H9 (cell line): Measurements from ENCODE around the gene TEX19. TPM values are rescaled to one million over a fixed set of nuclear protein-coding genes. Genes with fewer than 3 reads are reported as not detected.

Experiments used
- DNase-seq: peaks from one replicate; pipeline ENCODE4 v3.0.0-alpha.2; 2017
- H2AFZ ChIP-seq: one replicate; pipeline ENCODE4 v1.6.1; 2013; ENCODE audit warnings: mild to moderate bottlenecking, low read length, control low read depth, moderate library complexity
- H2AK5ac ChIP-seq: 2 replicates; pipeline ENCODE4 v1.6.1; 2013; ENCODE audit warnings: low read length, control low read depth, mixed read lengths; ENCODE audit not compliant: insufficient read length
- H2BK120ac ChIP-seq: one replicate; pipeline ENCODE4 v1.6.1; 2013; ENCODE audit warnings: low read depth, mild to moderate bottlenecking, low read length, control low read depth, inconsistent platforms; ENCODE audit not compliant: poor library complexity, severe bottlenecking
- H2BK12ac ChIP-seq: 2 replicates; pipeline ENCODE4 v1.6.1; 2013; ENCODE audit warnings: low read length, control low read depth, mixed read lengths, low read depth; ENCODE audit not compliant: insufficient read length
- H2BK15ac ChIP-seq: 2 replicates; pipeline ENCODE4 v1.6.1; 2013; ENCODE audit warnings: low read depth, low read length, control low read depth
- H2BK20ac ChIP-seq: one replicate; pipeline ENCODE4 v1.6.1; 2013; ENCODE audit warnings: low read depth, mild to moderate bottlenecking, low read length, control low read depth, inconsistent platforms; ENCODE audit not compliant: poor library complexity, severe bottlenecking
- H2BK5ac ChIP-seq: 2 replicates; pipeline ENCODE4 v1.6.1; 2013; ENCODE audit warnings: low read length, control low read depth, mixed read lengths; ENCODE audit not compliant: insufficient read length
- H3K14ac ChIP-seq: 2 replicates; pipeline ENCODE4 v1.6.1; 2013; ENCODE audit warnings: low read length, control low read depth; ENCODE audit not compliant: insufficient read depth
- H3K18ac ChIP-seq: 2 replicates; pipeline ENCODE4 v1.6.1; 2013; ENCODE audit warnings: low read depth, mild to moderate bottlenecking, mixed read lengths, low read length, control low read depth; ENCODE audit not compliant: insufficient read length
- H3K23ac ChIP-seq: 2 replicates; pipeline ENCODE4 v1.6.1; 2013; ENCODE audit warnings: low read length, control low read depth, mixed read lengths, low read depth; ENCODE audit not compliant: insufficient read length
- H3K23me2 ChIP-seq: 2 replicates; pipeline ENCODE4 v1.6.1; 2013; ENCODE audit warnings: low read depth, mild to moderate bottlenecking, mixed read lengths, low read length, control low read depth; ENCODE audit not compliant: insufficient read length, poor library complexity, severe bottlenecking
- H3K27ac ChIP-seq: 2 replicates; pipeline ENCODE4 v1.5.1; 2013; ENCODE audit warnings: low read length, control low read depth, mixed read lengths, low read depth; ENCODE audit not compliant: insufficient read length
- H3K27me3 ChIP-seq: 2 replicates; pipeline ENCODE4 v1.6.1; 2013; ENCODE audit warnings: low read length, control low read depth, inconsistent platforms; ENCODE audit not compliant: insufficient read depth
- H3K4ac ChIP-seq: 2 replicates; pipeline ENCODE4 v1.6.1; 2013; ENCODE audit warnings: low read depth, mild to moderate bottlenecking, control low read depth, inconsistent platforms, low read length, moderate library complexity
- H3K4me1 ChIP-seq: 2 replicates; pipeline ENCODE4 v1.6.1; 2013; ENCODE audit warnings: low read length, control low read depth, inconsistent platforms; ENCODE audit not compliant: insufficient read depth
- H3K4me2 ChIP-seq: 2 replicates; pipeline ENCODE4 v1.6.1; 2013; ENCODE audit warnings: low read length, control low read depth, mixed read lengths; ENCODE audit not compliant: insufficient read length, insufficient read depth
- H3K56ac ChIP-seq: 2 replicates; pipeline ENCODE4 v1.6.1; 2013; ENCODE audit warnings: low read depth, mild to moderate bottlenecking, mixed read lengths, low read length, control low read depth; ENCODE audit not compliant: insufficient read length
- H3K79me1 ChIP-seq: 2 replicates; pipeline ENCODE4 v1.6.1; 2013; ENCODE audit warnings: low read depth, mild to moderate bottlenecking, moderate library complexity, low read length, control low read depth, inconsistent platforms; ENCODE audit not compliant: insufficient read depth, poor library complexity, severe bottlenecking
- H3K79me2 ChIP-seq: 2 replicates; pipeline ENCODE4 v1.6.1; 2013; ENCODE audit warnings: low read length, control low read depth, inconsistent platforms; ENCODE audit not compliant: insufficient read depth
- H3K9ac ChIP-seq: 2 replicates; pipeline ENCODE4 v1.6.1; 2013; ENCODE audit warnings: low read length, control low read depth, mixed read lengths; ENCODE audit not compliant: insufficient read length; ENCODE audit errors: extremely low read depth
- H3K9me3 ChIP-seq: one replicate; pipeline ENCODE4 v1.6.1; 2013; ENCODE audit warnings: low read depth, low read length, inconsistent platforms; ENCODE audit not compliant: control insufficient read depth
- H3T11ph ChIP-seq: one replicate; pipeline ENCODE4 v1.6.1; 2013; ENCODE audit warnings: mild to moderate bottlenecking, low read length, control low read depth, inconsistent platforms
- H4K20me1 ChIP-seq: one replicate; pipeline ENCODE4 v1.6.1; 2013; ENCODE audit not compliant: control insufficient read depth, insufficient read length, insufficient read depth
- H4K5ac ChIP-seq: 2 replicates; pipeline ENCODE4 v1.6.1; 2013; ENCODE audit warnings: low read depth, mild to moderate bottlenecking, mixed read lengths, low read length, control low read depth; ENCODE audit not compliant: insufficient read length
- H4K8ac ChIP-seq: replicated peaks from 2 replicates; pipeline ENCODE4 v1.6.1; 2013; ENCODE audit warnings: low read length, control low read depth, mixed read lengths, low read depth; ENCODE audit not compliant: insufficient read length
- H4K91ac ChIP-seq: 2 replicates; pipeline ENCODE4 v1.6.1; 2013; ENCODE audit warnings: low read depth, mild to moderate bottlenecking, moderate library complexity, mixed read lengths, low read length, control low read depth; ENCODE audit not compliant: insufficient read length
- H3K27ac Mint-ChIP-seq, 3 experiments: 2 replicates in 2 of 3; 3 replicates in 1 of 3; pipeline ENCODE4 v1.8.0; 2020 to 2021; ENCODE audit warnings: mixed read lengths in 3 of 3, mild to moderate bottlenecking in 1 of 3, moderate library complexity in 1 of 3
- H3K27me3 Mint-ChIP-seq: 2 replicates; pipeline ENCODE4 v1.8.0; 2021; ENCODE audit warnings: low read depth, mild to moderate bottlenecking, moderate library complexity, mixed read lengths
- H3K36me3 Mint-ChIP-seq, 3 experiments: 2 replicates in 2 of 3; 3 replicates in 1 of 3; pipeline ENCODE4 v1.8.0; 2020 to 2021; ENCODE audit warnings: low read depth in 3 of 3, mixed read lengths in 3 of 3; ENCODE audit not compliant: insufficient read depth in 1 of 3
- H3K4me1 Mint-ChIP-seq, 2 experiments: 2 replicates each; pipeline ENCODE4 v1.8.0; 2020; ENCODE audit warnings: mixed read lengths in 2 of 2
- H3K4me3 Mint-ChIP-seq, 2 experiments: 2 replicates in 1 of 2; 3 replicates in 1 of 2; pipeline ENCODE4 v1.8.0; 2020 to 2021; ENCODE audit warnings: mild to moderate bottlenecking in 2 of 2, mixed read lengths in 2 of 2, moderate library complexity in 1 of 2
- H3K9me3 Mint-ChIP-seq, 2 experiments: 2 replicates in 1 of 2; 3 replicates in 1 of 2; pipeline ENCODE4 v1.8.0; 2020; ENCODE audit warnings: mild to moderate bottlenecking in 2 of 2, mixed read lengths in 2 of 2, moderate library complexity in 1 of 2
- WGBS: extraction: QIAGEN DNeasy Blood & Tissue Kit; methylation state at CpG from one replicate; pipeline ENCODE4 v1.1.7; 2013; ENCODE audit warnings: missing lambda C conversion rate, low lambda C conversion rate, mixed read lengths; ENCODE audit not compliant: insufficient read length; ENCODE audit errors: extremely low coverage; 5-methylcytosine and 5-hydroxymethylcytosine counted together
- total RNA-seq: library from RNA; stranded (reverse); gene quantifications from 2 replicates; pipeline ENCODE4 v1.2.1, GENCODE V29; 2021
- TF ChIP-seq, protein P1 (sequence below): fragments of 200-600 bp; sonication (generic); conservative IDR thresholded peaks from 3 replicates; pipeline ENCODE4 v1.8.0; 2021; ENCODE audit warnings: antibody characterized with exemption, mild to moderate bottlenecking

Gene TEX19
- total RNA-seq, 1 experiment from 2014 or later: 1.4 TPM

DNA sequence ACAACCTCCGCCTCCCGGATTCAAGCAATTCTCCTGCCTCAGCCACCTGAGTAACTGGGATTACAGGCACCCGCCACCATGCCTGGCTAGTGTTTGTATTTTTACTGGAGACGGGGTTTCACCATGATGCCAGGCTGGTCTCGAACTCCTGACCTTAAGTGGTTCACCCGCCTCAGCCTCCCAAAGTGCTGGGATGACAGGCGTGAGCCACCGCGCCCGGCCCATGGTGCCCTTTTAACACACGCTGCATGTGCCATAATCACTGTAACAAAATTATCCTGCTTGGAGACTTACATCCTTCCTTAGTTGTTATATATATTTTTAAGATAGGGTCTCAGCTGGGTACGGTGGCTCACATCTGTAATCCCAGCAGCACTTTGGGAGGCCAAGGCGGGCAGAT is 47.1 kb upstream of the TEX19 start:
- peaks cover 40% of the 10 kb centered on the region for H3K27me3 Mint-ChIP-seq
- WGBS: no CpG with 5 or more reads among the region's 13 CpGs
- H4K5ac ChIP-seq: no peak overlapping the region
- H3K4me1 ChIP-seq: no peaks in the 10 kb centered on the region
- H3K27ac Mint-ChIP-seq: no peak overlapping the region
- no peak overlapping the region for H2AFZ ChIP-seq
- H2AK5ac ChIP-seq: no peak overlapping the region
- H3K4me3 Mint-ChIP-seq: no peak overlapping the region
- no peak overlapping the region for H3K14ac ChIP-seq
- peaks cover 6% of the 10 kb centered on the region for H3K23me2 ChIP-seq
- H3K79me2 ChIP-seq: no peaks in the 10 kb centered on the region
- no peak overlapping the region for H3K56ac ChIP-seq
- H3K9me3 ChIP-seq: no peaks in the 10 kb centered on the region
- no peak overlapping the region for H4K8ac ChIP-seq
- H3T11ph ChIP-seq: no peak overlapping the region
- H2BK5ac ChIP-seq: no peak overlapping the region
- H4K20me1 ChIP-seq: no peaks in the 10 kb centered on the region
- no peaks in the 10 kb centered on the region for H3K27me3 ChIP-seq
- peaks cover 5 to 17% of the 10 kb centered on the region in 2 experiments; a peak in 3 of 4 replicates for H3K4me1 Mint-ChIP-seq
- no peak overlapping the region for H3K23ac ChIP-seq
- no peaks in the 10 kb centered on the region for H3K36me3 Mint-ChIP-seq
- no peaks in the 10 kb centered on the region for H3K79me1 ChIP-seq
- no peak overlapping the region for H2BK15ac ChIP-seq
- no peak overlapping the region for H3K27ac ChIP-seq
- no peak overlapping the region for H3K9ac ChIP-seq
- H3K9me3 Mint-ChIP-seq: no peaks in the 10 kb centered on the region; a peak in 2 of 5 replicates
- no peak overlapping the region for H3K4me2 ChIP-seq
- no peak for DNase-seq
- no peak overlapping the region for H2BK12ac ChIP-seq
- no peak overlapping the region for H4K91ac ChIP-seq
- H2BK120ac ChIP-seq: no peak overlapping the region
- H2BK20ac ChIP-seq: no peak overlapping the region
- TF ChIP-seq, protein P1, sequence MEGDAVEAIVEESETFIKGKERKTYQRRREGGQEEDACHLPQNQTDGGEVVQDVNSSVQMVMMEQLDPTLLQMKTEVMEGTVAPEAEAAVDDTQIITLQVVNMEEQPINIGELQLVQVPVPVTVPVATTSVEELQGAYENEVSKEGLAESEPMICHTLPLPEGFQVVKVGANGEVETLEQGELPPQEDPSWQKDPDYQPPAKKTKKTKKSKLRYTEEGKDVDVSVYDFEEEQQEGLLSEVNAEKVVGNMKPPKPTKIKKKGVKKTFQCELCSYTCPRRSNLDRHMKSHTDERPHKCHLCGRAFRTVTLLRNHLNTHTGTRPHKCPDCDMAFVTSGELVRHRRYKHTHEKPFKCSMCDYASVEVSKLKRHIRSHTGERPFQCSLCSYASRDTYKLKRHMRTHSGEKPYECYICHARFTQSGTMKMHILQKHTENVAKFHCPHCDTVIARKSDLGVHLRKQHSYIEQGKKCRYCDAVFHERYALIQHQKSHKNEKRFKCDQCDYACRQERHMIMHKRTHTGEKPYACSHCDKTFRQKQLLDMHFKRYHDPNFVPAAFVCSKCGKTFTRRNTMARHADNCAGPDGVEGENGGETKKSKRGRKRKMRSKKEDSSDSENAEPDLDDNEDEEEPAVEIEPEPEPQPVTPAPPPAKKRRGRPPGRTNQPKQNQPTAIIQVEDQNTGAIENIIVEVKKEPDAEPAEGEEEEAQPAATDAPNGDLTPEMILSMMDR: no peak
- H3K18ac ChIP-seq: no peak overlapping the region
- no peak overlapping the region for H3K4ac ChIP-seq
